Fibroblast of gingiva (primary cell): ENCODE results near the gene ZNF507.
"Not testable (repeated sequence)": the region's sequence is repeated elsewhere in the genome, so short reads cannot be mapped to it uniquely, and the experiment has no call there.

ENCODE experiments used
- DNase-seq: peaks from one replicate; pipeline ENCODE4 v3.0.0-alpha.2; 2011; ENCODE audit warnings: low read depth

ZNF507 gene

DNA sequence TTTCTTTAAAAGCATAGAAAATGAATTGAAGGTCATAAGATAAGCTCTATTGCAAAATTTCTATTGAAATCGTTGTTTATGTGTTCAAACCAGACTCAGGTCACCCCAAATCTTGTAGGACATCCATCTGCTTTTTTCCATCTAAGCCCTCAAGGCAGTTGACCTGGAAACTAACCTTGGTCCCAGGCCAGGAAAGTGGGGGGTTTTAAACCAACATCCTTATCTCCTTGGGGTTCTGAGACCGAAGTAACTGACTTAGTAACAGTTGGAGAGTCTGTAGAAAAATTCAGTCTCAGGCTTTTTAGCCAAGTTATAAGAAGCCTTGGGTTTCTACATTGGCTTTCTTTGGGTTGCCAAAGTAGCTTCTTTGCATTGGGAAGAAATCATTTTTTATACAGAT is 23.4 kb downstream of the ZNF507 start:
- DNase-seq = no peak

GRCh38 chr19:32372726-32373517 is 27.5 kb downstream of the ZNF507 start:
- DNase-seq = peak; percentile 66

DNA sequence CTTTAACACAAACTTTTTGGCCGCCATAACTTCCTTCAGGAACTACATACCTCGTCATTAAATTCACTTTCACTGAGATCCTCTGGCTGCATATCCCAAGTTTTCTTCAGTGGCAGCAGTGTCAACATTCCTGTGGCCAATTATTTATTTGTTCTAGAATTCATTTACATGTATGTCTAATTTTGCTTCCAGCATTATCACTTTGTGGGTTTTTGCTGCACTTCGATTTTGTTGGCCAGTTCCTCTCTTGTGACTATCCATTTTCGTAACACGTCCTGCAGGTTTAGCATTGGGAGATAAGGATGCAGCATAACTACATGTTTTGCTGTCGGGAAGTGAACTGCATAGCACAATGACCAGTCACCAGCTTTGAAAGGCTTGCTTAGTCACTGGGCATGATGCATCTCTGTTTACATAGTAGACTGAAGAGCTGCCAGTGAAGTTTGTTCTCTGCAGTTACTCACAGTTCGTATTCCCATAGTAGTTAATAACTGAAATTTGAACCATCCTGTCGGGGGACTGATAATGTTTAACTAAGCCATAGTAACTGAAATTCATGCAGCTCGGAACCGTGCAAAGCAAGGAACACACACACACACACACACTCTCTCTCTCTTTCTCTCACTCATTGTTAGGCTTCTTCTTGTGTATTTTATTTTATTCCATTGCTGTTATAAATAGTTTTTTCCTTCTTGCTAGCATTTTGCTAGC is 28.3 kb downstream of the ZNF507 start:
- DNase-seq = peak; percentile 96

GRCh38 chr19:32374362-32374761 is 29.0 kb downstream of the ZNF507 start:
- not testable (repeated sequence) for DNase-seq

DNA sequence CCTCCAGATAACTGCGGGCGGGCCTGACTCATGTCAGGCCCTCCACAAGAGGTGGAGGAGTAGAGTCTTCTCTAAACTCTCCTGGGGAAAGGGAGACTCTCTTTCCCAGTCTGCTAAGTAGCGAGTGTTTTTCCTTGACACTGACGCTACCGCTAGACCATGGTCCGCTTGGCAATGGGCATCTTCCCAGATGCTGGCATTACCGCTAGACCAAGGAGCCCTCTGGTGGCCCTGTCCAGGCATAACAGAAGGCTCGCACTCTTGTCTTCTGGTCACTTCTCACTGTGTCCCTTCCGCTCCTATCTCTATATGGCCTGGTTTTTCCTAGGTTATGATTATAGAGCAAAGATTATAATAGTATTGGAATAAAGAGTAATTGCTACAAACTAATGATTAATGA is 31.7 kb downstream of the ZNF507 start:
- not testable (repeated sequence) for DNase-seq

DNA sequence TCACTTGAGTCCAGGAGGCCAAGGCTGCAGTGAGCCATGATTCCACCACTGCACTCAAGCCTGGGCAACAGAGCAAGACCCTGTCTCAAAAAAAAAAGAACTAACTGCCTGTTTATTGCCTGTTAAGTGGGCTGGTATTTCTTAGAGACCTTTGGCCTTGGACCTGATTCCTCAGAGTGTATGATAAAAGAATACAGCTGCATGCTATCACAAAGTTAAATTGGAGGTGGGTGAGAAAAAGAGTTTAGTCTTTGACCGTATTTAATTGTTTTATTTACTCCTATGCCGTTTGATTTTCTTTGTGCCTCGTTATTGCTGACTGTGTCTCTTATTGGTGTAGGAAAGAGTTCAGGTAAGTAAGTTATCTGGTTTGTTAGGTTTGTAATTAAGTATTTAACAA is 34.9 kb downstream of the ZNF507 start:
- no peak for DNase-seq

DNA sequence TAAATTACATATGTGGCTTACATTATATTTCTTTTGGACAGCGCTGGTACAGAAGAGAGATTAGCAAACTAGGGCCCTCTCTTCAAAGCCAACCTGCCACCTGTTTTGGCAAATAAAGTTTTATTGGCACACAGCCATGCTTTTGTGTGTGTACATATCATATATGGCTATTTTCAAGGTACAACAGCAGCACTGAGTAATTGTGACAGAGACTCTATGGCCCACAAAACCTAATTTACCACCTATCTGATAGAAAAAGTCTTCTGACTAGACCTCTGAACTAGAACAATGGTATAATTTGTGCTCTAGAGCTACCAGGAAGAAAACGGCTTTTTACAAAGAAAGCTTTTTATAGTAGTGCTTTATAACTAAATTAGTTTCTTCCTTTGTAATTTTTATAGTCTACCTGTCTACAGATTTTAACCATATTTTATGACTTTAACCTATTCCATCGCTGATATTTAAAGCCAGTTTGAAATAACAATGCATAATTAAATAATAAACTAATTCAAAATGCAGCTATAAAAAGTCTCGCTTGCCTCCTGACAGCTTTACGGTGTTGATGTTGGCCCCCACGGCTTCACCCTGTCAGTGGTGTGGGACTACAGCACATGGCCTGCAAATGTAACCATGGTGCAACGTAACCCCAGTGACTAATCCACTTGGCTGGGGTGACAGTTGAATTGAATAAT is 42.4 kb downstream of the ZNF507 start:
- DNase-seq = peak; percentile 54

DNA sequence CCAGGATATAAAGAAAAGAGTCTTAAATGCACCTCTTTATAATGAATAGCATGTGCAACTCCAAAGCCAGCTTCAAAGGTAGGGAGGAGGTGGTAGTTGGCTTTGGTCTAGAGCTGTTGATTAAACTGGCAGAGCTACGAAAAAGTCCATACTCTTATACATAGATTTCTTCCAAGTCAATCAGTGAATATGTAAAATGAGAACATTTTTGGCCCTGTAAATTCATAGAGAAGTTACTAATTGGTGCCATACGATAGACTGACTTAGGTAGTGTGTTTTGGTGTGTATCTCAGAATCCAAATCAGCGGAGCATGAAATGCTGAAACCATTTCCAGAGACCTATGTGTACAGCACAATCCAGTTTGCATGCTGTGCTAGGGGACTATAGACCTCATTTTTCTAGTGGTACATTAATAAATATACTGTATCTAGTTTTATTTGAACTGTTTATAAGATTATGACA is 43.0 kb downstream of the ZNF507 start:
- DNase-seq = peak; percentile 6

DNA sequence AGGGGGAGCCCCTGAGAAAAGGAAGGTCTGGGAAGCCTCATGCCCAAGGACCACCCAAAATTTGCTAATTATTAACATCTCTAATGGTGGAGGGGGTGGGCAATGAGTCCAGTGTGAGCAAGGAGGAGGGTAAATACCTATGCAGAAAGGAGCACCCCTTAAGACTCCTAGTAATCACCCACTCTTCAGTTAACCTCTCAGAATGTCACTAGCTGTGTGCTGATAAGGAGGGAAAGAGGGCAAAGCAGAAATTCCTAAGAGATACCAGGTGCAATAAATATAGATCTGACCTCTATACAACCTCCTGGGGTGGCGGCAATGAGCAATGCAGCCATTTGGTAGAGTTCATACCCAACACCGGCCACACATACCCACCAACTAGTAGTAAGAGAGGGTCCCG is 47.5 kb downstream of the ZNF507 start:
- no peak for DNase-seq

- DNase-seq = peak; percentile 14
Measured at GRCh38 chr19:32396046-32396652, 50.7 kb downstream of the ZNF507 start.

GRCh38 chr19:32397671-32398101 is 52.3 kb downstream of the ZNF507 start:
- peak; percentile 93 for DNase-seq

DNA sequence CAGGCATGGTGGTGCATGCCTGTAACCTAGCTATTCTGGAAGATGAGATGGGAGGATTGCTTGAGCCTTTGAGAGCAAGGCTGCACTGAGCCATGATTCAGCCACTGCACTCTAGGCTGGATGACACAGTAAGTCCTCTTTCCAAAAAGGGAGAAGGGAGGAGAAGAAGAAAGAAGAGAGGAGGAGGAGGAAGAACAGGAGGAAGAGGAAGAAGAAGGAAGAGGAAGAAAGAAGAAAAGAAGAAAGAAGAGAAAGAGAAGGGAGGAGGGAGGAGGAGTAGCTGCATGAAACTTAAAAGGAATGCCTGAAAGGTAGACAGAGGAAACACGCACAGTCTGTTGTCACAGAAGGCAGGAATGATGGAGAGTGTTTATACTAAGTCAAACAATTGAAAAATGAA is 56.6 kb downstream of the ZNF507 start:
- no peak for DNase-seq

DNA sequence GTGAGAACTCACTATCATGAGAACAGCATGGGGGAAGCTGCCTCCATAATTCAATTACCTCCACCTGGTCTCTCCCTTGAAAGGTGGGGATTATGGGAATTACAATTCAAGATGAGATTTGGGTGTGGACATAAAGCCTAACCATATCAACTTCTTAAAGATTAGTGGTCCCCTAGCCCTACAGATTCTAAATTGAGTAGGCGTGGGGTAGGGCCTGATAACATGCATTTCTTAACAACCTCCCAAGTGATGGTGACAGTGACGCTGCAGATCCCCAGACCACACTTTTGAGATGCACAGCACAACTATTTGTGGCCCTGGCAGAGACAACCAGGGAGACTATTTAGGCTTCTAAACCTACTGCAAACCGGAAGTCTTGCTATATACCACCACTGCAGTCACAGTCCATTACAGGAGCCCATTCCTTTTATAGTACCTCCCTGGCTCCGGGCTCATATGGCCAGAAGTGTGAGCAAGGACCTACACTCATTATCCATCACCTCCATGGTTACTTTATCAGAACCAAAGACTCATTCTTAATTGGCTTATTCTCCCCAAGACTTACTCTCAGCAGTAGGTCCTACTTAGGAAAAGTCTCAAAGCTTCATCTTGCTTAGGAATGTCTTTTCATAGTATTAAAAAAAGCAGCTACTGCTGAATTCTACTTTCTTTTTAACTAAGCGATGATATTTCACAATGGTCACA is 58.0 kb downstream of the ZNF507 start:
- no peak for DNase-seq

- DNase-seq = no peak
Measured at GRCh38 chr19:32404213-32404932, 59.0 kb downstream of the ZNF507 start.

DNA sequence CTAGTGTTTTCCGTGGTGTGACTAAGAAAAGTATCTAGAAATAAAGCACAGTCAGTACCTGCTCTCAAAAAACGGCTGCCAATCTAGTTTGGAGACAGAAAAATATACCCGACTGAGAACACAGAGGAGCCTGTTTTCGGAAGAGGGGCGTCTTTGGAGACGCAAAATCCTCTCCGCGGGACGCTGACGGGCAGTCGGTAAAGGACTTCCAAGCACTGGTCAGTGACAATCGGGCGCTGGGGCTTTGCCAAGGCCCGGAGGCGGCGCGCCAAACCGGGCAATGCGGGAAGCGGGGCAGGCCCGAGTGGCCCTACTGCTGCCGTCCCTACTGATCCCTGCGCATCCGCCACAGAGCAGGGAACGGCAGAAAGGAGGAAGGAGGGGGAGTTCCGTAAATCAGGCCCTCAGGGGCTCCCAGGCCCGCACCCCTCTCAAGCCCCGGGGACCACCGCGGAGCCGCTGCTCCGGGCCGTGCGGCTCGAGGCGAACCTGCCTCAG is 59.6 kb downstream of the ZNF507 start:
- DNase-seq = peak; percentile 50

DNA sequence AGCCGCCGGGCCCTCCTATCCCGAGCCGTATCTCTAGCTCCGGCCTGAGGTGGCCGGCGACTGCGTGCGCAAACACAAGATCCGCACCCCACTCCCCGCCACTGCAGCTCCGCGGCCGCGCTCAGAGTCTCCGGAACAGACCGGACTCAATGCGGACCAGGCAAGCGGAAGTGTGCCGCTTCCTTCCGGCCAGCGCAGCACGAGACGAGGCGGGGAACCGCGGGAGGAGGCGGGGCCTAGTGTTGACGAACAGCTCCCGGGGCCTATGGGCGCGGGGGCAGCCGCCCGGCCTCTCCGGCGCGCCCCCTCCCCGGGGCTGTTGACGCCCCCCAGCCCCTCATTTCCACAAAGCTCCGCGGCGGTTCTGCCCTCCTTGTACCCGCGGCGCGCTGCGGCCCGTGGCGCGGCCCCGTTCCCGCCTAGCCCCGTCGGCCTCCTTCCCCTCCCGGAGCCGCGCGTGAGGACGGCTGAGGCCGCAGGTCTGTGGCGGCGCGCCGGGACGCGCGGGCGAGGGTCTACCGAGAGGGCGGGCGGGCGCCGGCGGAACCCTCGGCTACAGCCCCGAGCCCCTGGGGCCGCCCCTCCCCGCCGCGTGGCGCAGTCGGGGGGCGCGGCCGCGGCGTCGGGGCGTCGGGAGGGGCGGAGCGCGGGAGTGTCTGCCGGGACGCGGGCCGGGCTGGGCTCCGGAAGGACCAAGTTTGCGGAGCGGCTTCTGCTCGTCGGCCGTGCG is 60.2 kb downstream of the ZNF507 start, which contains the start of gene DPY19L3:
Gene DPY19L3 (plus strand): TSS at position 340 of the 730 bp plus-strand sequence. CDS start 2,484 bp downstream, outside the sequence.
- peak; percentile 94 for DNase-seq

DNA sequence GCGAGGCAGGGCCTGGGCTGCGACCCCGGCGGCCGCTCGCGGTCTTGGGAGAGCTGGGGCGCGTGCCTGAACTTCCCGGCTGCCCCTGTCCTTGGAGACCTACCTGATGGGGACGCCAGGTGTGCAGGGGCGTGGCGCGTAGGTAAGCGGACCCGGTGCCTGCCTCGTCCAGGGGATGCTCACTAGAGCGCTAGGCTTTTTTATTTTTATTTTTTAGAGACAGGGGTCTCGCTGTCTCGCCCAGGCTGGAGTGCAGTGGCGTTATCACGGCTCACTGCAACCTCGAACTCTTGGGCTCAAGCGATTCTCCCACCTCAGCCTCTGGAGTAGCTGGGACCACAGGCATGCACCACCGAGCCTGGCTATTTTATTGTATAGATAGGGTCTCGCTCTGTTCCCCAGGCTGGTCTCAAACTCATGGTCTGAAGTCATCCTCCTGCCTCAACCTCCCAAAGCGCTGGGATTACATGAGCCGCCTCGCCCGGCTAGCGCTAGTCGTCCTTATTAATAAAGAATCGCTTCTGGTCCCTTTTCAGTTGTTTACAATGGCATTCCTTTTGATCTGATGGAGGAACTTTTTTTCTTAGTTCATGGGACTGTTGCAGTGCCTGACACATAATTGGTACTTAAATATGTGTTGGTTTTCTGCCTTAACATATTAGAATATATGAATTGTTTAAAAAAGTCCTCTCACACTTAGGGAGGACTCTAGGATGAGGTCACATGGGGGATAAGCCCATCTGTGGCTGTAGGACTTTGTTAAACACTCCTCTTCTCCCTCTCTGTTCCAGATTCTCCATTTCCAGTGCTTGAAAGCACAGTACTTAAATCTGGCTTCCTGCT is 61.0 kb downstream of the ZNF507 start:
- DNase-seq = no peak

GRCh38 chr19:32407004-32407992 is 61.9 kb downstream of the ZNF507 start:
- DNase-seq = peak; percentile 77
